OCI-M2 (cell line): ENCODE data around the gene ITGB8.

Experiments
- DNase-seq: peaks from one replicate; lab custom pipeline; 2025; ENCODE audit not compliant: unreplicated experiment; lab: John Stamatoyannopoulos, UW

Gene ITGB8

GRCh38 chr7:20458521-20458920 lies 127.8 kb downstream of the ITGB8 start:
- no peak for DNase-seq

DNA sequence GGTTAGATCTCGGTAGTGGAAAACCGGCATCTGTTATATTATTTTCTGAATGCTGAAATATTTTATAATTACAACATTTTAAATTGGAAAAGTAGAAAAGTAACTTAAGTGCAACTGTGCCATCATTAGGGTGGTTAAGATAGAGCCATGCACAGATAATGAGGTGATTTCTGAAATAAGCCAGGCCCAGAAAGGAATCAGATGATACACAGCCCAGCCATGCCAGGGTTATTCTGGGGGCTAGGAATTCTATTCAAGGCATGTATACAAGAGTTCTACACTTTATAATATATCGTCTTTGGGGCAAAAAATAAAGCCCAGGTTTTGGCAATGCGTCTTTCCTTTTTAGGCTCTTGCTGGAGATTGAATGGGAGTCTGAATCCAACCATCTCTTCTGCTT lies 128.7 kb downstream of the ITGB8 start:
- no peak for DNase-seq

GRCh38 chr7:20464891-20465290 lies 134.2 kb downstream of the ITGB8 start:
- DNase-seq = no peak
